HepG2 (cell line): ENCODE data around the gene PDGFA. TPM values are rescaled to one million over a fixed set of nuclear protein-coding genes. Genes with fewer than 3 reads are reported as not detected.
A peak's percentile ranks its signal among the peaks of the same experiment; 100 is the strongest.

Experiments
- BCL3 ChIP-seq: sonication (generic); formaldehyde crosslinking; IDR thresholded peaks from 2 replicates; pipeline ENCODE4 v1.5.1; 2020; ENCODE audit warnings: mild to moderate bottlenecking, missing genetic modification reagents, moderate library complexity
- CBX5 ChIP-seq: sonication (generic); formaldehyde crosslinking; IDR thresholded peaks from 2 replicates; pipeline ENCODE4 v1.4.0; 2020; ENCODE audit warnings: missing genetic modification reagents, borderline replicate concordance
- CSRNP1 ChIP-seq: sonication (generic); formaldehyde crosslinking; IDR thresholded peaks from 2 replicates; pipeline ENCODE4 v1.8.1; 2023; ENCODE audit warnings: mild to moderate bottlenecking, missing genetic modification reagents
- DMAP1 ChIP-seq: IDR thresholded peaks from 2 replicates; pipeline ENCODE4 v1.6.1; 2016
- EZH2 ChIP-seq: conservative IDR thresholded peaks from 2 replicates; pipeline ENCODE4 v1.6.1; 2012; ENCODE audit warnings: mild to moderate bottlenecking, low read depth, low read length, moderate library complexity
- FOXP1 ChIP-seq, 2 experiments: fragments of 450-650 bp in 1 of 2; IDR thresholded peaks; 2 replicates each; pipeline ENCODE4 v1.6.1; 2017 to 2018; ENCODE audit warnings: antibody characterized with exemption in 1 of 2
- KDM1A ChIP-seq: IDR thresholded peaks from 2 replicates; pipeline ENCODE4 v1.6.1; 2016; ENCODE audit warnings: missing compliant biosample characterization
- KLF16 ChIP-seq, 2 experiments: sonication (generic) in 1 of 2; formaldehyde crosslinking in 1 of 2; IDR thresholded peaks; 2 replicates each; pipeline versions ENCODE4 v1.6.1 to v1.8.0; 2016 to 2023; ENCODE audit warnings: missing genetic modification reagents in 2 of 2, missing compliant biosample characterization in 1 of 2
- RNF219 ChIP-seq: sonication (generic); formaldehyde crosslinking; IDR thresholded peaks from 2 replicates; pipeline ENCODE4 v1.5.0; 2020; ENCODE audit warnings: mild to moderate bottlenecking, missing genetic modification reagents
- SNRNP70 ChIP-seq: fragments of 200-400 bp; formaldehyde crosslinking; IDR thresholded peaks from 2 replicates; pipeline ENCODE4 v1.6.1; 2017; ENCODE audit warnings: mild to moderate bottlenecking, low read depth, low read length, moderate library complexity
- THYN1 ChIP-seq: sonication (generic); formaldehyde crosslinking; IDR thresholded peaks from 2 replicates; pipeline ENCODE4 v1.8.1; 2023; ENCODE audit warnings: low read depth, mild to moderate bottlenecking, moderate library complexity, missing genetic modification reagents, borderline replicate concordance
- ZC3H13 ChIP-seq: sonication (generic); formaldehyde crosslinking; IDR thresholded peaks from 2 replicates; pipeline ENCODE4 v1.8.1; 2023; ENCODE audit warnings: mild to moderate bottlenecking, missing genetic modification reagents, moderate library complexity
- ZKSCAN8 ChIP-seq: IDR thresholded peaks from 2 replicates; pipeline ENCODE4 v1.6.1; 2016; ENCODE audit warnings: borderline replicate concordance, missing genetic modification reagents, missing compliant biosample characterization
- ZNF326 ChIP-seq: sonication (generic); formaldehyde crosslinking; IDR thresholded peaks from 2 replicates; pipeline ENCODE4 v1.4.0; 2020; ENCODE audit warnings: missing genetic modification reagents, borderline replicate concordance
- ZNF652 ChIP-seq: IDR thresholded peaks from 2 replicates; pipeline ENCODE4 v1.6.1; 2016; ENCODE audit warnings: low read depth, borderline replicate concordance
- ZNF850 ChIP-seq: sonication (generic); formaldehyde crosslinking; conservative IDR thresholded peaks from 2 replicates; pipeline ENCODE4 v1.9.0; 2021; ENCODE audit warnings: mild to moderate bottlenecking, missing genetic modification reagents
- ZSCAN20 ChIP-seq: sonication (generic); formaldehyde crosslinking; IDR thresholded peaks from 2 replicates; pipeline ENCODE4 v1.4.0; 2020; ENCODE audit warnings: missing genetic modification reagents, mild to moderate bottlenecking, borderline replicate concordance
- polyA plus RNA-seq, 8 experiments: library from polyadenylated mRNA; depleted of rRNA in 3 of 8; stranded (reverse) in 7 of 8; unstranded in 1 of 8; fragments of >200 nt; fragmentation: Illumina TruSeq in 4 of 8; extraction: Trizol in 4 of 8; gene quantifications; 2 replicates each; pipeline versions ENCODE4 v1.2.1 to v1.2.3, GENCODE V29; 2011 to 2016; ENCODE audit warnings: low read depth in 4 of 8, missing spikeins in 1 of 8, mixed read lengths in 1 of 8; ENCODE audit not compliant: insufficient read depth in 1 of 8
- total RNA-seq, 5 experiments: library from RNA; depleted of rRNA; stranded (reverse); fragments of >200 nt; fragmentation: Illumina TruSeq; extraction: Trizol; gene quantifications; 2 replicates each; pipeline ENCODE4 v1.2.3, GENCODE V29; 2016; ENCODE audit warnings: low read depth in 1 of 5
- TF ChIP-seq, protein P1 (sequence below): sonication (generic); formaldehyde crosslinking; IDR thresholded peaks from 2 replicates; pipeline ENCODE4 v1.4.0; 2020; ENCODE audit warnings: missing genetic modification reagents, borderline replicate concordance
- TF ChIP-seq, protein P2 (sequence below): IDR thresholded peaks from 2 replicates; pipeline ENCODE4 v1.6.1; 2016; ENCODE audit warnings: control low read depth

PDGFA gene
- total and polyA plus RNA-seq, 2 of the 13 experiments (the other 11 are each of a cell fraction or from before 2014, with no cell fraction given), result 1.5 to 3.4 TPM

DNA sequence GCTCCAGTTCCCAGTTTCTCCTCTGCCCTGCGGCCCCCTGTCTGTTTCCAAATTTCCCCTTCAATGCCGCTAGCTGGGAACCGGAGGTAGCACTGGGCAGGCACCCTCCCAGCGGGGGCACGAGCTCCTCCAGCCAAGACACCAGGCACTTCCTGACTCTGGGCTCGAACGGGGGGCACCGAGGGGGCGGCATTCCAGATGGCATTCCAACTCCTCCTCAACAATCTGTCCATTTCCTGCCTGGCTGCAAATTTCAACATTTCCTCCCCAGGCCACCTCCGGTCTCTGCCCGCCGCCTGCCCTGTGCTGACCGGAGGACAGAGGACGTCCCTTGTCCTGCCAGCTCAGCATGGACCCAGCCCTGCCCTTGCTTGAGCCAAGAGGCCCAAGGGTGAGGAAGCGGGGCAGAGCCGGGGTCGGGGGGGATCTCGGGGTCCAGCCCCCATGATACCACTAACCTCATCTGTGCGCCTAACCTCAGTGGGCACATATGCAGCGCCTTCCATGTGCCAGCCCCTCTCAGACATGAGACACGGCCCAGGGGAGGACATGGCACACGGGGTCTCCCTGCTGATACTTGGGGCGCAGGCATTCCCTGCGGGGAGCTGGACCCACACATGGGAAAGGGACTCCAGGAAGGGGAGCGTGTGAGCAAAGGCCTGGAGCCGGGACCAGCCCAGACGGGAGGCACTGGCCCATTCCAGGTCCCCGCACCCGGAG is 58.0 kb downstream of the PDGFA start (continued):
- TF ChIP-seq, protein P1, sequence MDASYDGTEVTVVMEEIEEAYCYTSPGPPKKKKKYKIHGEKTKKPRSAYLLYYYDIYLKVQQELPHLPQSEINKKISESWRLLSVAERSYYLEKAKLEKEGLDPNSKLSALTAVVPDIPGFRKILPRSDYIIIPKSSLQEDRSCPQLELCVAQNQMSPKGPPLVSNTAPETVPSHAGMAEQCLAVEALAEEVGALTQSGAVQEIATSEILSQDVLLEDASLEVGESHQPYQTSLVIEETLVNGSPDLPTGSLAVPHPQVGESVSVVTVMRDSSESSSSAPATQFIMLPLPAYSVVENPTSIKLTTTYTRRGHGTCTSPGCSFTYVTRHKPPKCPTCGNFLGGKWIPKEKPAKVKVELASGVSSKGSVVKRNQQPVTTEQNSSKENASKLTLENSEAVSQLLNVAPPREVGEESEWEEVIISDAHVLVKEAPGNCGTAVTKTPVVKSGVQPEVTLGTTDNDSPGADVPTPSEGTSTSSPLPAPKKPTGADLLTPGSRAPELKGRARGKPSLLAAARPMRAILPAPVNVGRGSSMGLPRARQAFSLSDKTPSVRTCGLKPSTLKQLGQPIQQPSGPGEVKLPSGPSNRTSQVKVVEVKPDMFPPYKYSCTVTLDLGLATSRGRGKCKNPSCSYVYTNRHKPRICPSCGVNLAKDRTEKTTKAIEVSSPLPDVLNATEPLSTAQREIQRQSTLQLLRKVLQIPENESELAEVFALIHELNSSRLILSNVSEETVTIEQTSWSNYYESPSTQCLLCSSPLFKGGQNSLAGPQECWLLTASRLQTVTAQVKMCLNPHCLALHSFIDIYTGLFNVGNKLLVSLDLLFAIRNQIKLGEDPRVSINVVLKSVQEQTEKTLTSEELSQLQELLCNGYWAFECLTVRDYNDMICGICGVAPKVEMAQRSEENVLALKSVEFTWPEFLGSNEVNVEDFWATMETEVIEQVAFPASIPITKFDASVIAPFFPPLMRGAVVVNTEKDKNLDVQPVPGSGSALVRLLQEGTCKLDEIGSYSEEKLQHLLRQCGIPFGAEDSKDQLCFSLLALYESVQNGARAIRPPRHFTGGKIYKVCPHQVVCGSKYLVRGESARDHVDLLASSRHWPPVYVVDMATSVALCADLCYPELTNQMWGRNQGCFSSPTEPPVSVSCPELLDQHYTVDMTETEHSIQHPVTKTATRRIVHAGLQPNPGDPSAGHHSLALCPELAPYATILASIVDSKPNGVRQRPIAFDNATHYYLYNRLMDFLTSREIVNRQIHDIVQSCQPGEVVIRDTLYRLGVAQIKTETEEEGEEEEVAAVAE (CRISPR knock-in tag), result no peak
- TF ChIP-seq KDM1A (no peak), THYN1 (CRISPR knock-in tag) (no peak), CBX5 (no peak), KLF16 (CRISPR knock-in tag; IDR thresholded peaks at IDR 0.05) (no peak), ZNF652 (CRISPR knock-in tag) (no peak), FOXP1 (IDR thresholded peaks at IDR 0.05) (no peak), FOXP1 (CRISPR knock-in tag; IDR thresholded peaks at IDR 0.05) (no peak), EZH2 (no peak), ZNF326 (CRISPR knock-in tag) (no peak), CSRNP1 (CRISPR knock-in tag) (no peak), ZNF850 (CRISPR knock-in tag) (no peak), RNF219 (CRISPR knock-in tag) (no peak), ZKSCAN8 (CRISPR knock-in tag) (no peak), BCL3 (CRISPR knock-in tag) (0 out of 2 replicates have a peak, but pooled peaks have one; percentile 20), DMAP1 (CRISPR knock-in tag) (no peak), ZSCAN20 (CRISPR knock-in tag) (no peak), ZC3H13 (peak; percentile 67; the same call in 1 of the 2 replicates), SNRNP70 (no peak)
- TF ChIP-seq, protein P2, sequence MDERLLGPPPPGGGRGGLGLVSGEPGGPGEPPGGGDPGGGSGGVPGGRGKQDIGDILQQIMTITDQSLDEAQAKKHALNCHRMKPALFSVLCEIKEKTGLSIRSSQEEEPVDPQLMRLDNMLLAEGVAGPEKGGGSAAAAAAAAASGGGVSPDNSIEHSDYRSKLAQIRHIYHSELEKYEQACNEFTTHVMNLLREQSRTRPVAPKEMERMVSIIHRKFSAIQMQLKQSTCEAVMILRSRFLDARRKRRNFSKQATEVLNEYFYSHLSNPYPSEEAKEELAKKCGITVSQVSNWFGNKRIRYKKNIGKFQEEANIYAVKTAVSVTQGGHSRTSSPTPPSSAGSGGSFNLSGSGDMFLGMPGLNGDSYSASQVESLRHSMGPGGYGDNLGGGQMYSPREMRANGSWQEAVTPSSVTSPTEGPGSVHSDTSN (CRISPR knock-in tag), result no peak
